HG02610 (cell line): ENCODE measurements around the gene SNTG2.

Experiments
- ATAC-seq: cut with Tn5 transposase; IDR thresholded peaks from one replicate; pipeline ENCODE4 v1.9.1; 2021; ENCODE audit warnings: mild to moderate bottlenecking, moderate library complexity; ENCODE audit not compliant: unreplicated experiment

SNTG2 gene

GRCh38 chr2:1265454-1265853, 314.8 kb downstream of the SNTG2 start:
- ATAC-seq, result no peak

- ATAC-seq, result no peak
Measured at GRCh38 chr2:1266351-1266750, 315.7 kb downstream of the SNTG2 start.

- no peak for ATAC-seq
Measured at GRCh38 chr2:1268034-1268433, 317.4 kb downstream of the SNTG2 start.

GRCh38 chr2:1269812-1270211, 319.2 kb downstream of the SNTG2 start:
- ATAC-seq, result no peak

- ATAC-seq, result no peak
Measured at GRCh38 chr2:1272835-1273234, 322.2 kb downstream of the SNTG2 start.

- ATAC-seq, result no peak
Measured at GRCh38 chr2:1277634-1278033, 327.0 kb downstream of the SNTG2 start.

- no peak for ATAC-seq
Measured at GRCh38 chr2:1278125-1278524, 327.5 kb downstream of the SNTG2 start.

- ATAC-seq, result no peak
Measured at GRCh38 chr2:1278861-1279260, 328.2 kb downstream of the SNTG2 start.

- no peak for ATAC-seq
Measured at GRCh38 chr2:1282552-1282951, 331.9 kb downstream of the SNTG2 start.

GRCh38 chr2:1283020-1283801, 332.6 kb downstream of the SNTG2 start:
- no peak for ATAC-seq

- no peak for ATAC-seq
Measured at GRCh38 chr2:1283871-1284270, 333.2 kb downstream of the SNTG2 start.

GRCh38 chr2:1286929-1287328, 336.3 kb downstream of the SNTG2 start:
- no peak for ATAC-seq

- no peak for ATAC-seq
Measured at GRCh38 chr2:1287427-1287826, 336.8 kb downstream of the SNTG2 start.

GRCh38 chr2:1294900-1295299, 344.3 kb downstream of the SNTG2 start:
- ATAC-seq, result no peak

GRCh38 chr2:1295740-1296139, 345.1 kb downstream of the SNTG2 start:
- no peak for ATAC-seq

- ATAC-seq, result no peak
Measured at GRCh38 chr2:1297372-1298159, 346.9 kb downstream of the SNTG2 start.

- ATAC-seq, result no peak
Measured at GRCh38 chr2:1299043-1299442, 348.4 kb downstream of the SNTG2 start.

- no peak for ATAC-seq
Measured at GRCh38 chr2:1300284-1300683, 349.6 kb downstream of the SNTG2 start.

- ATAC-seq, result no peak
Measured at GRCh38 chr2:1301056-1301455, 350.4 kb downstream of the SNTG2 start.

- ATAC-seq, result no peak
Measured at GRCh38 chr2:1305342-1306013, 354.8 kb downstream of the SNTG2 start.

GRCh38 chr2:1306014-1306686, 355.5 kb downstream of the SNTG2 start:
- no peak for ATAC-seq
